ENCODE results near the gene UBE2G2. TPM values are rescaled to one million over a fixed set of nuclear protein-coding genes. Genes with fewer than 3 reads are reported as not detected.

UBE2G2 gene
- total RNA-seq, 6 experiments from 2014 or later = 53.5 to 73.3 (median 61.0) TPM

DNA sequence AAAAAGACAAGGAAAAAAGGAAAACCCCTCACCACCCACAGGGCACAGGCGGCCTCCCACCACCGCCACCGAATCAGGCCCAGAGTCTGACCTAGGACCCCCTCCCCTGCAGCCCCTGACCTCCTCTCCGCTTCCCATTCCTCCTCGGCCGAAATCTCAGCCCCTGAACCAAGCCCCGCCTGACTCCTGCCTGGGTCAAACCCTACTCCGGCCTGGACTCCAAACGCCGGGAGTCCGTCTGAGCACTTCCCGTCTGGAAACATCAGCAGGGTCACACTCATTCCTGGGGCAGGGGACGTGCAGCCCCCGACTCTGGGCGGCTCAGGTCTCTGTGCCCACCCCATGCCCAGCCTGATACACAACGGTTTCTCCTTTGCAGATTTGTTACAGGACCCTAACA is 42.6 kb upstream of the UBE2G2 start:
- TF ChIP-seq, protein P1, sequence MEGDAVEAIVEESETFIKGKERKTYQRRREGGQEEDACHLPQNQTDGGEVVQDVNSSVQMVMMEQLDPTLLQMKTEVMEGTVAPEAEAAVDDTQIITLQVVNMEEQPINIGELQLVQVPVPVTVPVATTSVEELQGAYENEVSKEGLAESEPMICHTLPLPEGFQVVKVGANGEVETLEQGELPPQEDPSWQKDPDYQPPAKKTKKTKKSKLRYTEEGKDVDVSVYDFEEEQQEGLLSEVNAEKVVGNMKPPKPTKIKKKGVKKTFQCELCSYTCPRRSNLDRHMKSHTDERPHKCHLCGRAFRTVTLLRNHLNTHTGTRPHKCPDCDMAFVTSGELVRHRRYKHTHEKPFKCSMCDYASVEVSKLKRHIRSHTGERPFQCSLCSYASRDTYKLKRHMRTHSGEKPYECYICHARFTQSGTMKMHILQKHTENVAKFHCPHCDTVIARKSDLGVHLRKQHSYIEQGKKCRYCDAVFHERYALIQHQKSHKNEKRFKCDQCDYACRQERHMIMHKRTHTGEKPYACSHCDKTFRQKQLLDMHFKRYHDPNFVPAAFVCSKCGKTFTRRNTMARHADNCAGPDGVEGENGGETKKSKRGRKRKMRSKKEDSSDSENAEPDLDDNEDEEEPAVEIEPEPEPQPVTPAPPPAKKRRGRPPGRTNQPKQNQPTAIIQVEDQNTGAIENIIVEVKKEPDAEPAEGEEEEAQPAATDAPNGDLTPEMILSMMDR (IDR thresholded peaks at IDR 0.05) = no peak
- no peak overlapping the region for H3K4me3 Mint-ChIP-seq
- H3K27ac Mint-ChIP-seq = no peak overlapping the region

GRCh38 chr21:44842721-44843445 is 41.3 kb upstream of the UBE2G2 start:
- Mint-ChIP-seq H3K4me3 (no peak overlapping the region), H3K9me3 (no peaks in the 10 kb centered on the region), H3K27ac (no peak overlapping the region), H3K36me3 (ENCODE audit: low read depth) (no peaks in the 10 kb centered on the region), H3K4me1 (ENCODE audit: low read depth) (peaks cover 10% of the 10 kb centered on the region), H3K27me3 (ENCODE audit: insufficient read depth) (peaks cover 39% of the 10 kb centered on the region)
- TF ChIP-seq, protein P1 (IDR thresholded peaks at IDR 0.05) = no peak
- no peak for DNase-seq

More for the DNA sequence above, 42.6 kb upstream of the UBE2G2 start:
- Mint-ChIP-seq H3K27me3 (ENCODE audit: insufficient read depth) (peaks cover 35% of the 10 kb centered on the region), H3K4me1 (ENCODE audit: low read depth) (peaks cover 10% of the 10 kb centered on the region), H3K36me3 (ENCODE audit: low read depth) (no peaks in the 10 kb centered on the region), H3K9me3 (no peaks in the 10 kb centered on the region)
- no peak for DNase-seq

DNA sequence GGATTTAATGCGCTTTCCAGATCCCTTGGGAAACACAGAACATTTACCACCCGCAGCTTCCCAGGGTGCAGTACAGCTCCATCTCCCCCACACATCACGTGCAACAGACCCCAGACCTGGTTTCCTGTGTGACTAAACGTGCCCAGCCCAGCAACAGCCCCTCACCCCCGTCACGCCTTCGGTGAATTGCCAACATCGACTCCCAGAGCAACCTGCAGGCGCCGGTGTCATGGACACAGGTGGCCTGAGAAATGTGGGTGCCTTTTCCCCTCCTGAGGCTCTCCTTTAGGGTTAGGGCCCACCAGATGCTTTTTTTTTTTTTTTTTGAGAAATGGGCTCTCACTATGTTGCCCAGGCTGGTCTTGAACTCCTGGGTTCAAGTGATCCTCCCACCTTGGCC is 40.5 kb upstream of the UBE2G2 start:
- TF ChIP-seq, protein P1 (IDR thresholded peaks at IDR 0.05) = no peak
- DNase-seq = no peak
- Mint-ChIP-seq H3K4me3 (no peak overlapping the region), H3K4me1 (ENCODE audit: low read depth) (peaks cover 10% of the 10 kb centered on the region), H3K27me3 (ENCODE audit: insufficient read depth) (peaks cover 39% of the 10 kb centered on the region), H3K9me3 (no peaks in the 10 kb centered on the region), H3K36me3 (ENCODE audit: low read depth) (no peaks in the 10 kb centered on the region), H3K27ac (no peak overlapping the region)

- Mint-ChIP-seq H3K4me3 (no peak overlapping the region), H3K27ac (no peak overlapping the region), H3K9me3 (no peaks in the 10 kb centered on the region), H3K36me3 (ENCODE audit: low read depth) (no peaks in the 10 kb centered on the region), H3K27me3 (ENCODE audit: insufficient read depth) (peaks cover 39% of the 10 kb centered on the region), H3K4me1 (ENCODE audit: low read depth) (no peaks in the 10 kb centered on the region; the same call in 1 of the 2 replicates)
- no peak for DNase-seq
- TF ChIP-seq, protein P1 (IDR thresholded peaks at IDR 0.05) = no peak
Observed at GRCh38 chr21:44840771-44841170, 39.2 kb upstream of the UBE2G2 start.

- Mint-ChIP-seq H3K4me1 (ENCODE audit: low read depth) (no peaks in the 10 kb centered on the region; the same call in 1 of the 2 replicates), H3K36me3 (ENCODE audit: low read depth) (no peaks in the 10 kb centered on the region), H3K27me3 (ENCODE audit: insufficient read depth) (peaks cover 33% of the 10 kb centered on the region), H3K27ac (no peak overlapping the region), H3K4me3 (no peak overlapping the region), H3K9me3 (no peaks in the 10 kb centered on the region)
- no peak for DNase-seq
- TF ChIP-seq, protein P1 (IDR thresholded peaks at IDR 0.05) = no peak
Observed at GRCh38 chr21:44838951-44839350, 37.3 kb upstream of the UBE2G2 start.

All from HFFc6 (cell line).